NCI-H1105 (cell line): ENCODE results near the gene EGLN2.
"Not testable (repeated sequence)": the region's sequence is repeated elsewhere in the genome, so short reads cannot be mapped to it uniquely, and the experiment has no call there.

ENCODE experiments used
- DNase-seq: peaks from one replicate; lab custom pipeline; 2025; lab: John Stamatoyannopoulos, UW

The EGLN2 gene

GRCh38 chr19:40846722-40847121 lies 47.7 kb downstream of the EGLN2 start:
- DNase-seq, result not testable (repeated sequence)

- not testable (repeated sequence) for DNase-seq
Measured at GRCh38 chr19:40850277-40850676, 51.3 kb downstream of the EGLN2 start, which contains the start of gene CYP2A6. Gene CYP2A6, minus strand, starts transcription at chr19:40850447. Its CDS starts 21 bp downstream, at chr19:40850426.

GRCh38 chr19:40852467-40853152 lies 53.6 kb downstream of the EGLN2 start:
- DNase-seq, result not testable (repeated sequence)
